ENCODE data around the gene PMS1. TPM values are rescaled to one million over a fixed set of nuclear protein-coding genes. Genes with fewer than 3 reads are reported as not detected.

The PMS1 gene
- total RNA-seq, 1 donor from 2014 or later: 67.2 TPM

DNA sequence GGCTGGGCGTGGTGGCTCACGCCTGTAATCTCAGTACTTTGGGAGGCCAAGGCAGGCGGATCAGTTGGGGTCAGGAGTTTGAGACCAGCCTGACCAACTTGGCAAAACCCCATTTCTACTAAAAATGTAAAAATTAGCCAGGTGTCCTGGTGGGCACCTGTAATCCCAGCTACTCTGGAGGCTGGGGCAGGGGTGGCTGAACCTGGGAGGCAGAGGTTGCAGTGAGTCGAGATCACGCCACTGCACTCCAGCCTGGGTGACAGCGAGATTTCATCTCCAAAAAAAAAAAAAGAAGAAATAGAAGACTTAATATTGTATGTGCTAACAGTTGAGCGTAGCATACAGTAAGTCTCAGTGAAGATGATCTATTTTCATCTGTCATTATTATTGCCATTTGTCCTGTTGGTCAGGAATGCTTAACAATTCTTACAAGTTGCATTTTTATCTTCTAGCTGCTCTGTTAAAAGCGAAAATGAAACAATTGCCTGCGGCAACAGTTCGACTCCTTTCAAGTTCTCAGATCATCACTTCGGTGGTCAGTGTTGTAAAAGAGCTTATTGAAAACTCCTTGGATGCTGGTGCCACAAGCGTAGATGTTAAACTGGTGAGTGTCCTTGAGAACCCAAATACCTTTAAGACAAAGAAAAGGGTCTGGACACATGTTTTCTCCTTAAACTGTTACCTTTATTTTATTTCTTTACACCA is 7.2 kb downstream of the PMS1 start:
- no peak overlapping the region for H3K4me3 Mint-ChIP-seq
- H3K27me3 Mint-ChIP-seq: no peaks in the 10 kb centered on the region
- H3K9me3 Mint-ChIP-seq: no peaks in the 10 kb centered on the region
- peaks cover 34% of the 10 kb centered on the region for H3K36me3 Mint-ChIP-seq (ENCODE audit: low read depth)
- intact Hi-C loops (cut with micrococcal nuclease): no loop called here
- H3K27ac Mint-ChIP-seq: peak overlapping the region; percentile 48
- no peak for DNase-seq
- H3K4me1 Mint-ChIP-seq: peaks cover 15% of the 10 kb centered on the region

DNA sequence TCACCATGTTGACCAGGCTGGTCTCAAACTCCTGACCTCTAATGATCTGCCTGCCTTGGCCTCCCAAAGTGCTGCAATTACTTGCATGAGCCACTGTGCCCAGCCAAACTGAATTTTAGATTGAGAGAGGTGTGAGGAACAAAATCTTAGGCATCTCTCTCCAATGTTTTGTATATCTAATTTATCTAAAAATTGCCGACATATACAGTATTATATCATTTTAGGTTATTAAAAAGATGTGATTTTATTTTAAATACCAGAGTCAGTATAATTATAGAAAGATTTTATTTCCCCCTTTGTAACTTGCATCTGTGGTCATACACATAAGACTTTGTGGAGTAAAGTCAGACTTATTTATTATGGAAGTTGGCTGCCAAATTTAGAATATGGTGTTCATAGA is 10.1 kb downstream of the PMS1 start:
- no peaks in the 10 kb centered on the region for H3K9me3 Mint-ChIP-seq
- no peaks in the 10 kb centered on the region for H3K27me3 Mint-ChIP-seq
- no peak for DNase-seq
- peaks cover 9% of the 10 kb centered on the region for H3K4me1 Mint-ChIP-seq
- intact Hi-C loops (cut with micrococcal nuclease): no loop called here
- H3K27ac Mint-ChIP-seq: no peak overlapping the region
- H3K36me3 Mint-ChIP-seq (ENCODE audit: low read depth): peaks cover 31% of the 10 kb centered on the region
- H3K4me3 Mint-ChIP-seq: no peak overlapping the region

DNA sequence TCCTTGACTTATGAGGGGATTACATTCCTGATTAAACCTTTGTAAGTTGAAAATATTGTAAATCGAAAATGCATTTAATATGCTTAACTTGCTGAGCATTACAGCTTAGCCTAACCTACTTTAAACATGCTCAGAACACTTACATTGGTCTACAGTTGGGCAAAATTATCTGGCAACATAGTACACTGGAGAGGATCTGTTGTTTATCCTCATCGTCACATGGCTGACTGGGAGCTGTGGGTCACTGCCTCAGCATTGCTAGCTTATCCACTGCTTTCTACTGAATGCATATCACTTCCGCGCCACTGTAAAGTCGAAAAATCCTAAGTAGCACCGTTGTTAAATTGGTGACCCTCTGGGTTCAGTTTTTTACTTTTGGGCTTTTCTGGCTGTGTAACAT is 13.7 kb downstream of the PMS1 start:
- Mint-ChIP-seq H3K27ac (no peak overlapping the region), H3K27me3 (no peaks in the 10 kb centered on the region), H3K36me3 (ENCODE audit: low read depth) (peaks cover 31% of the 10 kb centered on the region), H3K4me1 (peaks cover 5% of the 10 kb centered on the region), H3K9me3 (no peaks in the 10 kb centered on the region), H3K4me3 (no peak overlapping the region)
- no peak for DNase-seq
- intact Hi-C loops (cut with micrococcal nuclease): loop anchor here (2.0 kb wide), 1 partner anchor 273 kb away; no protein-coding TSS in a partner anchor

DNA sequence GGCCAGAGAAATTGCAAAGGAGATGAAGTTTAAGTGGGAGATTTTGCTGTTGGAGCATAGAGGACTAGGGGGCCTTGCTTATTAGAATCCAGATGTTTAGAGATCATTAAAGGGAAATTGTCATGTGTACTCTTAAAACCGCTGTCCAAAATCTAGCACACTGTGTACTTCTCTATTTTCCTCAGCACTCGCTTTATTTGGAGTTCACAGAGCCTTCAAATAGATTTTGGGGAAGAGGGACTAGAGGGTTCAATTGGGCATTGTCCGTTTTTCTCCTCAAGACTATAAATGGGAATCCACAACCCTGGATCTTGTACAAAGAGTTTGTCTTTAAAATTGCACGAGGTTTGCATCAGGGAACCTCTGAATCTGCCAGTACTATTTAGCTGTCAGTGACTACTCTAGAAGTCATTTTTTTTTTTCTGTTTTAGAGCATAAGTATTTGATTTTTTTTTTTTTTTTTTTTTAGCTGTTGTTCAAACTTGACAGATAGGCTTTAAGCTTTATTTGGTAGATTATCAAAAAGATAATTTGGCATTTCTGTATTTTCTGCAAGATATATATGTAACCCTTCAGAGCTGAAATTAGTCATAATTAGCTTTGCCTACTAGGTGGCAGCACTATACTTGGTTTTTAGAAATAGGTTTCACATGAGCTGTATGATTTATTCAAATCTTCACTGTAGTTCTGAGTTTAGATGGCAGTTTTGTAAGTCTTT is 14.2 kb downstream of the PMS1 start:
- Mint-ChIP-seq H3K4me1 (peaks cover 5% of the 10 kb centered on the region), H3K9me3 (no peaks in the 10 kb centered on the region), H3K27ac (no peak overlapping the region), H3K36me3 (ENCODE audit: low read depth) (peaks cover 27% of the 10 kb centered on the region), H3K27me3 (no peaks in the 10 kb centered on the region), H3K4me3 (no peak overlapping the region)
- no peak for DNase-seq
- intact Hi-C loops (cut with micrococcal nuclease): loop anchor here (2.0 kb wide), 1 partner anchor 272 kb away; no protein-coding TSS in a partner anchor

DNA sequence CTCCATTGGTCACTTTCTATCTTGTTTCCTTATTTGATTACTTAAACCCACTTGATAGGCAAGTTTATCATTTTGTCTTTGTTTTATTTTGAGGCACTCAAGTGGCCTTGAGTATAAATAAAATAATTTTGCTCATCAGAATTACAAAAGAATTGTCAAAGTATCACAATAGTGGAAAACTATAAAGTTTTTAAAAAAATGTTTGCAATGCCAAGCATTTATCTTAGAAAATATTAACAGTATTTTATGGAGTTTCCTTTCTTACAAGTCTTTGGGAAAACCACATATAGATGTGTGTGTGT is 14.7 kb downstream of the PMS1 start:
- H3K4me1 Mint-ChIP-seq: peaks cover 5% of the 10 kb centered on the region
- no peak overlapping the region for H3K27ac Mint-ChIP-seq
- H3K9me3 Mint-ChIP-seq: no peaks in the 10 kb centered on the region
- no peaks in the 10 kb centered on the region for H3K27me3 Mint-ChIP-seq
- H3K36me3 Mint-ChIP-seq (ENCODE audit: low read depth): peaks cover 27% of the 10 kb centered on the region
- DNase-seq: no peak
- intact Hi-C loops (cut with micrococcal nuclease): loop anchor here (2.0 kb wide), 1 partner anchor 272 kb away; no protein-coding TSS in a partner anchor
- no peak overlapping the region for H3K4me3 Mint-ChIP-seq

DNA sequence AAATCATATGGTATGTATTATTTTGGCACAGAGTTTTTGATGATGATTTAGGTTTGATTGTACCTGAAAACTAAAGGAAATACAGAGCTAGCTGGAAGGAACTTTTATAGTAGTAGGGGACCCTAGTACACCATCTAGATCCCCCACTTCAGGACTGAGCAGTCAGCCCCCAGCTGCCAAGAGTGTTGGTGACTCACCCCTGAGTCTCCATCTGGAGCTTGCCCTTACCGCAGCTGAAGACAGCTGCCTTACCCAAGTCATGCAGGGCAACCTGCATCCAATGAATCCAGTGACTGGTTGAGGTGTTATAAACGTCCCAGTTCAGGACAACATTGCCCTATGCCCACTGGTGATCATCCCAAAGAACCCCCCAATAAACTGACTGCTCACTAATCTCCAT is 15.3 kb downstream of the PMS1 start:
- Mint-ChIP-seq H3K9me3 (no peaks in the 10 kb centered on the region), H3K36me3 (ENCODE audit: low read depth) (peaks cover 22% of the 10 kb centered on the region)

DNA sequence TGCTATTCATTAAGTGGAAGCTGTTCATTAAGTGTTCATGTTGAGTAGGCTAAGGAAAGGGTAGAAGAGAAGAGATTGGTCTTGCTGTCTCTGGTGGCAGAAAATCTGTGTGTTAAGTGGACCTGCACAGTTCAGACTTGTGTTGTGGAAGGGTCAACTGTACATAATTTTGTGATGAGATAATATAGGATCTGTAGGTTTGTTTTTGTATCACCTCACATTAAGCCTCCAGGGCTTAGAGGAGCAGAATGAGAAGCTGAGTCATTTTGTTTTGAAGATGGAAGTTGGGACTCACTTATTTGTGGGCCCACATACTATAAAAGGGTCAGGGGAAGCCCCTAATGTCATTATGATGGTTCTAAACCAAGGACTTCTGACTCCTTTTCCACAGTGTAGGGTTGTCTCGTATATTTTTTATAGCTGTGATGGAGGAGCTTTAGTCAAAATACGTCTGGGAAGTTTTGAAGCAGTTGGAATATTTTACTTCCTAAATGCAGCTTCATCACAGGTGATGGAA is 18.2 kb downstream of the PMS1 start:
- H3K36me3 Mint-ChIP-seq (ENCODE audit: low read depth): peaks cover 23% of the 10 kb centered on the region

More for the DNA sequence above, 15.3 kb downstream of the PMS1 start:
- Mint-ChIP-seq H3K27me3 (no peaks in the 10 kb centered on the region), H3K4me1 (peaks cover 5% of the 10 kb centered on the region), H3K4me3 (no peak overlapping the region), H3K27ac (no peak overlapping the region)
- DNase-seq: no peak
- intact Hi-C loops (cut with micrococcal nuclease): loop anchor here (2.0 kb wide), 1 partner anchor 271 kb away; no protein-coding TSS in a partner anchor

DNA sequence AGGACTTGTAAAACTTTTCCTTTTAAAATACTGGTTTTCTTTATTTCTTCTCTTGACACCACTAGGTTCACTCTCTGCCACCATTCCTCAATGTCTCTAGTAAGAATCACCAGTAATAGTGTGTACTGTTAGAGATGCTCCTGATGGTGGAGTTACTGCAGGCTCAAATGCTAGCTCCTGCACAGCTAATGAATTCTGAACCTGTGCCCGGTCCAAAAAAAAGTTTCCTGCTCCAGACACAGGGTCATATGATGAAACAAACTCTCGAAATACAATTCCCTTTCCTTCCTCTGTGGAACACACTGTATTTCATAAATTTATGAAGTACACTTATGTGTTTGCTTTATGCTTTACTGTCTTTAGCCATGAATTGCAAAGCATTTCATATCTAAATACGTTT is 19.2 kb downstream of the PMS1 start:
- Mint-ChIP-seq H3K36me3 (ENCODE audit: low read depth) (peaks cover 21% of the 10 kb centered on the region), H3K9me3 (no peaks in the 10 kb centered on the region)
- intact Hi-C loops (cut with micrococcal nuclease): loop anchor here (10.0 kb wide), 1 partner anchor 51 kb away; no protein-coding TSS in a partner anchor

More for the DNA sequence above, 18.2 kb downstream of the PMS1 start:
- no peaks in the 10 kb centered on the region for H3K27me3 Mint-ChIP-seq
- no peak for DNase-seq
- no peak overlapping the region for H3K4me3 Mint-ChIP-seq
- H3K27ac Mint-ChIP-seq: peak overlapping the region; percentile 57
- intact Hi-C loops (cut with micrococcal nuclease): loop anchor here (10.0 kb wide), 1 partner anchor 52 kb away; no protein-coding TSS in a partner anchor
- peaks cover 7% of the 10 kb centered on the region for H3K4me1 Mint-ChIP-seq
- no peaks in the 10 kb centered on the region for H3K9me3 Mint-ChIP-seq

DNA sequence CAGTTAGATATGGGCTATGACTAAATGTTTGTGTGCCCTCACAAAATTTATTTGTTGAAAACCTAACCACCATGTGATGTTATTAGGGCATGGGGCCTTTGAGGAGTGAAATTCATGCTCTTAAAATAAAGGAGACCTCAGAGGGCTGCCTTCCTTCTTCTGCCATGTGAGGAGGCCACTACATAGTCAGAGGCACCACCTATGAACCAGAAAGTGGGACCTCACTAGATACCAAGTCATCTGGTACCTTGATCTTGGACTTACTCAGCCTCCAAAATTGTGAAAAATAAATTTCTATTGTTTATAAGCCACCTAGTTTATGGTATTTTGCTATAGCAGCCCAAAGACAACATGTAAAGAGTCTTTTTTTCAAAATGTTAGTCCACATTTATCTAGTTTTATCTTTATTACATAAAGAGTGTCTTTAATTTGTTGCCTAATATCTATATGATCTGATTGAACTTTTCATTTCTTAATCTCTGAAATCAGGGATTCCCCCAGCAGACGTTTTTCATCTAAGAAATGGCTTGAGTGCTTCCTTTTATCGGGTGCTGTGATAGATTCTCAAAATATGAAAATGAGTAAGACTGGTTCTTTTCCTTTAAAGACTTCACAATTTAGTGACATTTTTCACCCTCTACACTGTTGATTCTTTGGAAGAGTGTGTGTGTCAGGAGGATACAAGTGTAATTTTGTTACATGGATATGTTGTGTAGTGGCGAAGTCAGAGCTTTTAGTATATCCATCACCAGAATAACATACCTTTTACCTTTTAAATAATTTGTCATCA is 34.2 kb downstream of the PMS1 start:
- H3K4me3 Mint-ChIP-seq: no peak overlapping the region
- no peak for DNase-seq
- peaks cover 42% of the 10 kb centered on the region for H3K36me3 Mint-ChIP-seq (ENCODE audit: low read depth)
- H3K27ac Mint-ChIP-seq: peak overlapping the region; percentile 82
- intact Hi-C loops (cut with micrococcal nuclease): loop anchor here (2.0 kb wide), 1 partner anchor 34 kb away; the partner anchor contains the start of genes ORMDL1 and PMS1
- H3K9me3 Mint-ChIP-seq: peaks cover 6% of the 10 kb centered on the region
- no peaks in the 10 kb centered on the region for H3K27me3 Mint-ChIP-seq
- H3K4me1 Mint-ChIP-seq: peaks cover 13% of the 10 kb centered on the region

More for the DNA sequence above, 19.2 kb downstream of the PMS1 start:
- DNase-seq: no peak
- Mint-ChIP-seq H3K27ac (no peak overlapping the region), H3K4me1 (peaks cover 7% of the 10 kb centered on the region), H3K4me3 (no peak overlapping the region), H3K27me3 (no peaks in the 10 kb centered on the region)

DNA sequence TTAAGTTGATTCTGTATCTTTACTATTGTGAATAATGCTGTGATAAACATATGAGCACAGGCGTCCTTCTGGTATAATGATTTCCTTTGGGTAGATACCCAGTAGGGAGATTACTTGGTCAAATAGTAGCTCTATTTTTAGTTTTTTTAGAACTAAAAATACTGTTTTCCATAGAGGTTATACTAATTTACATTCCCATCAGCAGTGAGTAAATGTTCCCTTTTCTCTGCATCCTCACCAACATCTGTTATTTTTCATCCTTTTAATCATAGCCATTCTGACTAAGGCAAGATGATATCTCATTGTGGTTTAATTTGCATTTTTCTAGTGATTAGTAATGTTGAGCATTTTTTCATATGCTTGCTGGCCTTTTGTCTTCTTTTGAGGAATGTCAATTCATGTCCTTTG is 35.1 kb downstream of the PMS1 start:
- H3K4me1 Mint-ChIP-seq: peaks cover 13% of the 10 kb centered on the region
- peaks cover 3% of the 10 kb centered on the region for H3K9me3 Mint-ChIP-seq
- peaks cover 33% of the 10 kb centered on the region for H3K36me3 Mint-ChIP-seq (ENCODE audit: low read depth)
- DNase-seq: no peak
- H3K4me3 Mint-ChIP-seq: peak overlapping the region; percentile 11
- no peaks in the 10 kb centered on the region for H3K27me3 Mint-ChIP-seq
- H3K27ac Mint-ChIP-seq: peak overlapping the region; percentile 82
- intact Hi-C loops (cut with micrococcal nuclease): loop anchor here (2.0 kb wide), 1 partner anchor 34 kb away; the partner anchor contains the start of genes ORMDL1 and PMS1

DNA sequence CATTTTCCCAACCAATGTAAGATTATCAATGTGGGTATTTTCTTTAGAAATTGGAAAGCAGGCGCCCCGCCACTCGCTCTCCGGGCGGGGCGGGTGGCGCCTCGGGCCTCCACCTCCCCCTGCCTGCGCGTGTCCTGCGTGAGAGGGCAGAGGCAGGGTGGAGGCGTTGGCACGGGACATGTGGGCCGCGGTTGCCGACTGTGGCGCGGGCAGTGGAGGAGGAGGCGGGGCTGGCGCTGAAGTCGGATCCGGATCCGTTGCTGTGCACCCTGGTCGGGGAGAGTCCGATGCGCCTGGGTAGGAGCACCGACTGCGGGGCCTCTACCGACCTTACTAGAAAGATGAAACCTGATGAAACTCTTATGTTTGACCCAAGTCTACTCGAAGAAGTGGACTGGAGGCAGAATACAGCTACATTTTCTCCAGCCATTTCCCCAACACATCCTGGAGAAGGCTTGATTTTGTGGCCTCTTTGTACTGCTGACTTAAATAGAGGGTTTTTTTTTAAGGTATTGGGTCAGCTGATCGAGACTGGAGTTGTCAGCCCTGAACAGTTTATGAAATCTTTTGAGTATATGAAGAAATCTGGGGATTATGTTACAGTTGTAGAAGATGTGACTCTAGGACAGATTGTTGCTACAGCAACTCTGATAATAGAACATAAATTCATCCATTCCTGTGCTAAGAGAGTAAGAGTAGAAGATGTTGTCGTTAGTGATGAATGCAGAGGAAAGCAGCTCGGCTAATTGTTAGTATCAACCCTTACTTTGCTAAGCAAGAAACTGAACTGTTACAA is 37.9 kb downstream of the PMS1 start:
- Mint-ChIP-seq H3K27ac (no peak overlapping the region), H3K27me3 (no peaks in the 10 kb centered on the region), H3K9me3 (no peaks in the 10 kb centered on the region), H3K4me3 (no peak overlapping the region), H3K4me1 (peaks cover 13% of the 10 kb centered on the region), H3K36me3 (ENCODE audit: low read depth) (peaks cover 26% of the 10 kb centered on the region)
- intact Hi-C loops (cut with micrococcal nuclease): no loop called here
- no peak for DNase-seq

DNA sequence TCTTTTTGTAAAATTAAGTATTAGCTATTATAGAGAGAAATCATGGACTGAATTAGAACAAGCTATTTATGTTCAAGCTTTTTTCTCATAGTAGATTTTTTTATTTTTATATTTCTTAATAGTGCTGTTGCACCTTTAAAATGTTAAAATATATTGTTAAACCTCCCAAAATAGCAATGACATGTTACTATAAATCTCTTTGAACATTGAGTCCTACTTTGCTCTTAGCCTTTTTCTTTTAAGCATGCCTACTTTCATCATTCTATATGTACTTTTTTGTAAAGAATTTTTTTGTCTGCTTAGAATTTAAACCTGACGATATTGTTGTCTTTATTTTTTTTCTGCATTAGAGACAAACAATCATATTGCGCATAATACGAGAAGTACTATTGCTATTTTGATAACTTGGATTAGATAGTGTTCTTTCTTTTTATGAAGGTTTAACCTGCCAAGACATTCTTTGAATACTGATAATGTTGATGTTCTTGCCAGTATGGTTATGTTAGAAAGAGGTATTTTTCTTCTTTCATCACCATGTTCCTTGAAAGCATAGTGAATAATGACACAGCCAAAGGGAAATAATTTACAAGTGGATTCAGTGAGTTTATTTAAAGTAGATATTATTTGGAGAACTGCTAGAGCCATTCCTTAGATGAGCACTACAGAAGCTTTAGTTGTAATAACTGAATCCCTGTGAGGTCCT is 40.6 kb downstream of the PMS1 start:
- no peak for DNase-seq
- Mint-ChIP-seq H3K27ac (no peak overlapping the region), H3K9me3 (no peaks in the 10 kb centered on the region), H3K4me1 (peaks cover 2% of the 10 kb centered on the region), H3K36me3 (ENCODE audit: low read depth) (peaks cover 18% of the 10 kb centered on the region), H3K4me3 (no peak overlapping the region), H3K27me3 (no peaks in the 10 kb centered on the region)
- intact Hi-C loops (cut with micrococcal nuclease): no loop called here

Measured in activated CD4-positive, alpha-beta T cell treated with anti-CD3 and anti-CD28 coated beads, Interleukin-2, amount 10 ng/mL, durations not matched to agents 24 days and 14 days (primary cell).